Measurements from ENCODE around the gene CNOT1.
"Not testable (repeated sequence)": the region's sequence is repeated elsewhere in the genome, so short reads cannot be mapped to it uniquely, and the experiment has no call there.

Gene CNOT1

GRCh38 chr16:58494981-58495520 lies 134.6 kb downstream of the CNOT1 start:
- no peak overlapping the region for H3K4me3 ChIP-seq (ENCODE audit: low read depth, low read length)
- peak; percentile 92 for DNase-seq (ENCODE audit: low read depth)
- TF ChIP-seq CTCF (IDR thresholded peaks at IDR 0.05; ENCODE audit: insufficient read depth, low read depth, low read length, missing control alignments): peak; percentile 56

- no peak overlapping the region for H3K4me3 ChIP-seq (ENCODE audit: low read depth, low read length)
- TF ChIP-seq CTCF (IDR thresholded peaks at IDR 0.05; ENCODE audit: insufficient read depth, low read depth, low read length, missing control alignments): no peak
- DNase-seq (ENCODE audit: low read depth): no peak
Observed at GRCh38 chr16:58493756-58494431, 135.7 kb downstream of the CNOT1 start.

- no peak for TF ChIP-seq CTCF (IDR thresholded peaks at IDR 0.05; ENCODE audit: insufficient read depth, low read depth, low read length, missing control alignments)
- DNase-seq (ENCODE audit: low read depth): no peak
- H3K4me3 ChIP-seq (ENCODE audit: low read depth, low read length): no peak overlapping the region
Observed at GRCh38 chr16:58492735-58493134, 136.9 kb downstream of the CNOT1 start.

- H3K4me3 ChIP-seq (ENCODE audit: low read depth, low read length): no peak overlapping the region
- TF ChIP-seq CTCF (IDR thresholded peaks at IDR 0.05; ENCODE audit: insufficient read depth, low read depth, low read length, missing control alignments): no peak
- DNase-seq (ENCODE audit: low read depth): no peak
Observed at GRCh38 chr16:58492066-58492465, 137.6 kb downstream of the CNOT1 start.

- DNase-seq (ENCODE audit: low read depth): not testable (repeated sequence)
Observed at GRCh38 chr16:58490539-58490938, 139.1 kb downstream of the CNOT1 start.

GRCh38 chr16:58490065-58490464 lies 139.6 kb downstream of the CNOT1 start:
- no peak overlapping the region for H3K4me3 ChIP-seq (ENCODE audit: low read depth, low read length)
- no peak for DNase-seq (ENCODE audit: low read depth)
- TF ChIP-seq CTCF (IDR thresholded peaks at IDR 0.05; ENCODE audit: insufficient read depth, low read depth, low read length, missing control alignments): no peak

More at GRCh38 chr16:58490539-58490938, 139.1 kb downstream of the CNOT1 start:
- H3K4me3 ChIP-seq (ENCODE audit: low read depth, low read length): not testable (repeated sequence)

GRCh38 chr16:58488531-58488930 lies 141.1 kb downstream of the CNOT1 start:
- no peak overlapping the region for H3K4me3 ChIP-seq (ENCODE audit: low read depth, low read length)
- no peak for TF ChIP-seq CTCF (IDR thresholded peaks at IDR 0.05; ENCODE audit: insufficient read depth, low read depth, low read length, missing control alignments)
- DNase-seq (ENCODE audit: low read depth): no peak

All from GM12865 (cell line).